GM12874 (cell line): Measurements from ENCODE around the gene TBX15.

Experiments used
- CTCF ChIP-seq: IDR thresholded peaks from 2 replicates; pipeline ENCODE4 v1.5.1; 2011; ENCODE audit warnings: low read depth, mild to moderate bottlenecking, control low read depth, low read length, moderate library complexity; ENCODE audit not compliant: insufficient read depth

TBX15 gene

GRCh38 chr1:118926261-118926660, 61.9 kb downstream of the TBX15 start:
- no peak for TF ChIP-seq CTCF

- no peak for TF ChIP-seq CTCF
Observed at GRCh38 chr1:118925651-118926050, 62.5 kb downstream of the TBX15 start.

- no peak for TF ChIP-seq CTCF
Observed at GRCh38 chr1:118923319-118923718, 64.8 kb downstream of the TBX15 start.

GRCh38 chr1:118921994-118922393, 66.1 kb downstream of the TBX15 start:
- TF ChIP-seq CTCF: no peak

GRCh38 chr1:118920124-118920717, 67.9 kb downstream of the TBX15 start:
- no peak for TF ChIP-seq CTCF

GRCh38 chr1:118918940-118919259, 69.2 kb downstream of the TBX15 start:
- no peak for TF ChIP-seq CTCF

GRCh38 chr1:118918230-118918939, 69.8 kb downstream of the TBX15 start:
- TF ChIP-seq CTCF: no peak
